Chondrocyte (in vitro differentiated cells): ENCODE results near the gene EIF2AK2. TPM values are rescaled to one million over a fixed set of nuclear protein-coding genes. Genes with fewer than 3 reads are reported as not detected.

Experiments used
- DNase-seq: peaks from one replicate; pipeline ENCODE4 v3.0.0; 2021; ENCODE audit warnings: mixed read lengths, low spot score
- H3K27ac Mint-ChIP-seq: one replicate; pipeline ENCODE4 v1.8.0; 2021; ENCODE audit warnings: mild to moderate bottlenecking, moderate library complexity, mixed read lengths; ENCODE audit not compliant: unreplicated experiment
- H3K27me3 Mint-ChIP-seq: 2 replicates; pipeline ENCODE4 v1.8.0; 2021; ENCODE audit warnings: low read depth, mixed read lengths
- H3K36me3 Mint-ChIP-seq: 2 replicates; pipeline ENCODE4 v1.8.0; 2021; ENCODE audit warnings: low read depth, mixed read lengths
- H3K4me1 Mint-ChIP-seq: 2 replicates; pipeline ENCODE4 v1.8.0; 2021; ENCODE audit warnings: low read depth, mild to moderate bottlenecking, mixed read lengths
- H3K4me3 Mint-ChIP-seq: one replicate; pipeline ENCODE4 v1.8.0; 2021; ENCODE audit warnings: mild to moderate bottlenecking, moderate library complexity, mixed read lengths; ENCODE audit not compliant: unreplicated experiment
- H3K9me3 Mint-ChIP-seq: 2 replicates; pipeline ENCODE4 v1.8.0; 2021; ENCODE audit warnings: low read depth, mixed read lengths
- CTCF ChIP-seq: fragments of 200-600 bp; sonication (generic); IDR thresholded peaks from 2 replicates; pipeline ENCODE4 v1.5.0; 2021; ENCODE audit warnings: antibody characterized with exemption, mild to moderate bottlenecking, moderate library complexity
- total RNA-seq: library from RNA; stranded (reverse); gene quantifications from 3 replicates; pipeline ENCODE4 v1.2.1, GENCODE V29; 2021

Gene EIF2AK2
- total RNA-seq, 1 donor from 2014 or later = 46.4 TPM

- H3K27ac Mint-ChIP-seq = no peak overlapping the region
- peaks cover 40% of the 10 kb centered on the region for H3K4me1 Mint-ChIP-seq
- no peak for TF ChIP-seq CTCF
- H3K4me3 Mint-ChIP-seq = no peak overlapping the region
- H3K36me3 Mint-ChIP-seq = peaks cover 16% of the 10 kb centered on the region
- peaks cover 6% of the 10 kb centered on the region for H3K9me3 Mint-ChIP-seq
- DNase-seq = no peak
- H3K27me3 Mint-ChIP-seq = no peaks in the 10 kb centered on the region
Observed at GRCh38 chr2:37153224-37153623, 3.6 kb downstream of the EIF2AK2 start.

- peaks cover 25% of the 10 kb centered on the region for H3K4me1 Mint-ChIP-seq
- peaks cover 6% of the 10 kb centered on the region for H3K9me3 Mint-ChIP-seq
- no peak overlapping the region for H3K4me3 Mint-ChIP-seq
- H3K27ac Mint-ChIP-seq = no peak overlapping the region
- peaks cover 27% of the 10 kb centered on the region for H3K36me3 Mint-ChIP-seq
- no peak for DNase-seq
- no peaks in the 10 kb centered on the region for H3K27me3 Mint-ChIP-seq
- TF ChIP-seq CTCF = no peak
Observed at GRCh38 chr2:37149626-37150322, 7.0 kb downstream of the EIF2AK2 start.

GRCh38 chr2:37148325-37148724 is 8.5 kb downstream of the EIF2AK2 start:
- no peak for TF ChIP-seq CTCF
- Mint-ChIP-seq H3K9me3 (no peaks in the 10 kb centered on the region), H3K27me3 (no peaks in the 10 kb centered on the region), H3K4me1 (peaks cover 18% of the 10 kb centered on the region), H3K4me3 (no peak overlapping the region), H3K27ac (peak overlapping the region; percentile 39), H3K36me3 (peaks cover 23% of the 10 kb centered on the region)
- DNase-seq = no peak

- H3K27ac Mint-ChIP-seq = no peak overlapping the region
- no peak for DNase-seq
- peaks cover 7% of the 10 kb centered on the region for H3K4me1 Mint-ChIP-seq
- H3K27me3 Mint-ChIP-seq = no peaks in the 10 kb centered on the region
- no peak overlapping the region for H3K4me3 Mint-ChIP-seq
- no peak for TF ChIP-seq CTCF
- peaks cover 20% of the 10 kb centered on the region for H3K36me3 Mint-ChIP-seq
- no peaks in the 10 kb centered on the region for H3K9me3 Mint-ChIP-seq
Observed at GRCh38 chr2:37146062-37146461, 10.7 kb downstream of the EIF2AK2 start.

GRCh38 chr2:37143974-37144373 is 12.8 kb downstream of the EIF2AK2 start:
- Mint-ChIP-seq H3K4me3 (no peak overlapping the region), H3K27ac (no peak overlapping the region), H3K9me3 (no peaks in the 10 kb centered on the region), H3K27me3 (no peaks in the 10 kb centered on the region), H3K4me1 (no peaks in the 10 kb centered on the region), H3K36me3 (peaks cover 32% of the 10 kb centered on the region)
- DNase-seq = no peak
- TF ChIP-seq CTCF = no peak
